ENCODE data around the gene TUBAL3.

DNA sequence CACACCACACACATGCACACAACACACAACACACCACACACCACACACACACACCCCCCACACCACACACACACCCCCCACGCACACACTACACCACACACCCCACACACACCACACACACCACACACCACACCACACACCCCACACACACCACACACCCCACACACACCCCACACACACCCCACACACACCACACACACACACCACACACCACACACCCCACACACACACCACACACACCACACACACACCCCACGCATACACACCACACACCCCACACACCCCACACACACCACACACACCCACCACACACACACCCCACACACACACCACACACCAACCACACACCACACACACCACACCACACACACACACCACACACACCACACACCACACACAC is 23.4 kb downstream of the TUBAL3 start:
- TF ChIP-seq, protein P1, sequence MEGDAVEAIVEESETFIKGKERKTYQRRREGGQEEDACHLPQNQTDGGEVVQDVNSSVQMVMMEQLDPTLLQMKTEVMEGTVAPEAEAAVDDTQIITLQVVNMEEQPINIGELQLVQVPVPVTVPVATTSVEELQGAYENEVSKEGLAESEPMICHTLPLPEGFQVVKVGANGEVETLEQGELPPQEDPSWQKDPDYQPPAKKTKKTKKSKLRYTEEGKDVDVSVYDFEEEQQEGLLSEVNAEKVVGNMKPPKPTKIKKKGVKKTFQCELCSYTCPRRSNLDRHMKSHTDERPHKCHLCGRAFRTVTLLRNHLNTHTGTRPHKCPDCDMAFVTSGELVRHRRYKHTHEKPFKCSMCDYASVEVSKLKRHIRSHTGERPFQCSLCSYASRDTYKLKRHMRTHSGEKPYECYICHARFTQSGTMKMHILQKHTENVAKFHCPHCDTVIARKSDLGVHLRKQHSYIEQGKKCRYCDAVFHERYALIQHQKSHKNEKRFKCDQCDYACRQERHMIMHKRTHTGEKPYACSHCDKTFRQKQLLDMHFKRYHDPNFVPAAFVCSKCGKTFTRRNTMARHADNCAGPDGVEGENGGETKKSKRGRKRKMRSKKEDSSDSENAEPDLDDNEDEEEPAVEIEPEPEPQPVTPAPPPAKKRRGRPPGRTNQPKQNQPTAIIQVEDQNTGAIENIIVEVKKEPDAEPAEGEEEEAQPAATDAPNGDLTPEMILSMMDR (IDR thresholded peaks at IDR 0.05) = no peak
- no peak for TF ChIP-seq POLR2A (IDR thresholded peaks at IDR 0.05)
